ENCODE measurements around the gene CORO2B. TPM values are rescaled to one million over a fixed set of nuclear protein-coding genes. Genes with fewer than 3 reads are reported as not detected.

CORO2B gene
- total RNA-seq, 2 donors from 2014 or later: 0.07 TPM; not detected in 1

DNA sequence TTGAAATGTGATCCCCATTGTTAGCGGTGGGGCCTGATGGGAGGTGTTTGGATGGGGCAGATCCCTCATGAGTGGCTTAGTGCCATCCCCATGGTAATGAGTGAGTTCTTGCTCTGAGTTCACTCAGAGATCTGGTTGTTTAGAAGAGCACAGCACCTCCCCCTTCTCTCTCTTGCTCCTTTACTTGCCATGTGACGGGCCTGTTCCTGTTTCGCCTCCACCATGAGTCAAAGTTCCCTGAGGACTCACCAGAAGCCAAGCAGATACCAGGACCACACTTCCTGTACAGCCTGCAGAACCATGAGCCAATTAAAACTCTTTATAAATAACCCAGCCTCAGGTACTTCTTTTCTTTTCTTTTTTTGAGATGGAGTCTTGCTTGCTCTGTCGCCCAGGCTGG is 195.3 kb downstream of the CORO2B start:
- Mint-ChIP-seq H3K9me3 (peaks cover 0 to 4% of the 10 kb centered on the region in 2 donors), H3K4me3 (no peak overlapping the region), H3K27ac (no peak overlapping the region), H3K4me1 (ENCODE audit: low read depth) (peaks cover 4% of the 10 kb centered on the region), H3K36me3 (ENCODE audit: insufficient read depth in 2 of 2) (peaks cover 0 to 7% of the 10 kb centered on the region in 2 donors), H3K27me3 (ENCODE audit: low read depth) (no peaks in the 10 kb centered on the region)
- no peak for DNase-seq
- ATAC-seq (replicated peaks in 1 of 2): no peak

DNA sequence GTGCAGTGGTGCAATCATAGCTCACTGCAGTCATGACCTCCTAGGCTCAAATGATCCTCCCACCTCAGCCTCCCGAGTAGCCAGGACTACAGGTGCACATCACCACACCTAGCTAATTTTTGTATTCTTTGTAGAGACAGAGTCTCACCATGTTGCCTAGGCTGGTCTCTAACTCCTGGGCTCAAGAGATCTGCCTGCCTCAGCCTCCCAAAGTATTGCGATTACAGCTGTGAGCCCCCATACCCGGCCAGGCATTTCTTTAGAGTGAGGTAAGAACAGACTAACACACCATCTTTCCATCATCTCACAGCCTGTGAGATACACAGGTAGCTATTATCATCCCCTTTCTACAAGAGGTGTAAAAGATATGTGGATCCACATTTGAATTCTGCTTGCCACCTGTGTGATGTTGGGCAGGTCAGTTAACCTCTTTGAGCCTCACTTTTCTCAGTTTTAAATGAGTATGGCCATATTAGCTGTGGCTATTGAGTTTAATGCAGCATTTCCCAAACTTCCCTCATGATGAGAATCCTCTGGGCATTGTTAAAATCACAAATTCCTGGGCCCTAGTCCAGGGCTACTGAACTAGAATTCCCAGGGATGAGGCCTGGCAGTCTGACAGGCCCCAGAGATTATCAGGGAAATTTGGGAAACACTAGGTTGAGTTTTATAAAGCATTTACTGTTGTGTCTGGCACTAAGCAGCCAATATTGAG is 195.9 kb downstream of the CORO2B start:
- ATAC-seq (replicated peaks in 1 of 2): no peak
- H3K4me3 Mint-ChIP-seq: no peak overlapping the region

DNA sequence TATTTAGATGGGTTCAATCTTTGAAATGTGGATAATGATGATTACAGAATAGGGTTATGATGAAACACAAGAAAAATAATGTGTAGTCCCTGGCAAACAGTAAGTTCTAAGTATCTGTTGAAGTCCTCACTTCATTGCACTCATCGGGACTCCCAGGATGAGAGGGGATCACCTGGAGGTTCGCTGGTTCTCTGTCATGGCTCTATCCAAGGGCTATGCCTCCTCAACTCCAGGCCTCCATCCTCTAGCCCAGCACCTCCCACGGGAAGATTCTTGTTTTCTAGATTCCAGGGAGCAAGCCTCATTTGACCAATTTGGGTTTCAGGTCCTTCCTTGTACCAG is 196.4 kb downstream of the CORO2B start:
- no peak overlapping the region for H3K27ac Mint-ChIP-seq
- no peaks in the 10 kb centered on the region for H3K27me3 Mint-ChIP-seq (ENCODE audit: low read depth)

More for the DNA sequence above, 195.9 kb downstream of the CORO2B start:
- peaks cover 0 to 4% of the 10 kb centered on the region in 2 donors for H3K9me3 Mint-ChIP-seq
- H3K4me1 Mint-ChIP-seq (ENCODE audit: low read depth): peaks cover 4% of the 10 kb centered on the region
- peaks cover 0 to 7% of the 10 kb centered on the region in 2 donors for H3K36me3 Mint-ChIP-seq (ENCODE audit: insufficient read depth in 2 of 2)
- no peaks in the 10 kb centered on the region for H3K27me3 Mint-ChIP-seq (ENCODE audit: low read depth)
- no peak for DNase-seq
- no peak overlapping the region for H3K27ac Mint-ChIP-seq

DNA sequence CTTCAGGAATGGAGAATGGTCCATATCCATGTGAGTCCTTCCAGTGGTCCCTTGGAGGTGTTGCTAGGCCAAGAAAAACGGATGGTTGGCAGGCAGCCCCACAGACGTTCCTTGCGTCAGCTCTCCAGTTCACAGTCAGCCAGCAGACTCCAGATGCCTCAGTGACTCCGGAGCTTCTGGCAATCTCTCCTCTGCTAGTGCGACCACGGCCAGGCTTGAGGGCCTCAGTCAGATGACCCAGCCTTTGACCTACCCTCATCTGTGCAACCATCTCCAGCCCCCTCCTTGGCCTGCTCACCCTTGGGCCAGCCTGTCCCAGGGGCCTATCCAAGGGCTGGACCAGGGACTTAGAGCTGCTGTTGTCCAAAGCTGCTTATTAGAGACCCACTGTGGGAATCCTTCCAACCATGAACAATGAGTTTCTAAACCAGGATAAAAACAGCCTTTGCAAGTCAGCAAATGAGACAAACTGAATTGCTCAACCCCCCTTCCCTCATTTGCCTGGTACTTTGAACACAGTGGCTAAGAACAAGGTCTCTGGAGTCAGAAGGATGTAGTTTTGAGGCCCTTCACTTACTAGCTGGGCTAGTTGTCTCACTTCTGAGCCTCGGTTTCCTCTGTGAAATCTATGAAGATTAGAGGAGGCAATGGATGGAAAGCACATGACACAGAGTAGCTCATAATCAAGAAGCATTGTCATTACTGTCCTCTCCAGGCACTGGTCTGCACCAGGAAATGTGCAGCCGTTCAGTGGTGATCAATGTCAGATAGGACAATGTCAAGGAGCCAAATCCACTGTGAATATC is 197.1 kb downstream of the CORO2B start:
- Mint-ChIP-seq H3K36me3 (ENCODE audit: insufficient read depth in 2 of 2) (peaks cover 0 to 7% of the 10 kb centered on the region in 2 donors), H3K27me3 (ENCODE audit: low read depth) (no peaks in the 10 kb centered on the region), H3K9me3 (peaks cover 0 to 4% of the 10 kb centered on the region in 2 donors), H3K4me1 (ENCODE audit: low read depth) (peaks cover 4% of the 10 kb centered on the region), H3K27ac (no peak overlapping the region), H3K4me3 (no peak overlapping the region)
- no peak for DNase-seq
- ATAC-seq (replicated peaks in 1 of 2): no peak

More for the DNA sequence above, 196.4 kb downstream of the CORO2B start:
- ATAC-seq (replicated peaks in 1 of 2) (no peak), DNase-seq (no peak)
- Mint-ChIP-seq H3K36me3 (ENCODE audit: insufficient read depth in 2 of 2) (peaks cover 0 to 7% of the 10 kb centered on the region in 2 donors), H3K4me1 (ENCODE audit: low read depth) (peaks cover 4% of the 10 kb centered on the region), H3K4me3 (no peak overlapping the region), H3K9me3 (peaks cover 0 to 4% of the 10 kb centered on the region in 2 donors)

DNA sequence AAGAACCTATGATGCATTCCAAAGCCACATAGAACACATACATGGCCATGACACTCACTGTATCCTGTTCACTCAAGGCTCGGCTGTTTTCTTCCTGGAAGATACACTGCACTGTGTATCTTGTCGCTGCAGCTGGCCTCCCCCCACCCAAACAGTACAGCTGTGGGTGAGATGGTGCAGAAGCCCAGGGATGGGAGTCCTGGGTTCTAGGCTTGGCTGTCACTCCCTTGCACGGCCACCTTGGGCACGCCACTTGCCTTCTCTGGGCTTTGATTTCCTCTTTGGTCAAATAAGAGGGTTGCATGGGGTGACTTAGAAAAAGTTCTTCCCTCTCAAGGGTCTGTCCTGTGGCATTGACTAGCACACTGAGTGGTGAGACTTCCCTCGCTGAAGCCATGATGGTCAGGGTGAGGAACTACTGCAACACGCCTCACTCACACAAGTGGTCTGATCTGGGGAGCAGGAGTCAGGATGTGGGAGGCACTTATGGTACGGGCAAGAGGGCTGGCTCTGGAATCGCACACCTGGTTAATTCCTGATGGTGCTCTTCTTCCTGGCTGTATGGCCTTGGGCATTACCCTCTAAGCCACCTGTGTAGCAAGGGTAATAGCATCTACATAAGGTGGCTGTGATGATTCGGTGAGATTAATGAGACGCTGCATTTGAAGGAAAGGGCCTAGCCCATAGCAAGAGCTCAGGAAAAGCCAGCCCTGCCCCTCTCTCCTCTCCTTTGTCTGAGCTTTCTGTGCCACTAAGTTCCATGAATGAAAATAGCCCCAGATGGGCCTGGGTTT is 197.9 kb downstream of the CORO2B start:
- Mint-ChIP-seq H3K4me3 (no peak overlapping the region), H3K9me3 (peaks cover 0 to 4% of the 10 kb centered on the region in 2 donors), H3K36me3 (ENCODE audit: insufficient read depth in 2 of 2) (peaks cover 0 to 7% of the 10 kb centered on the region in 2 donors), H3K27me3 (ENCODE audit: low read depth) (no peaks in the 10 kb centered on the region), H3K27ac (no peak overlapping the region), H3K4me1 (ENCODE audit: low read depth) (peaks cover 6% of the 10 kb centered on the region)
- no peak for ATAC-seq (replicated peaks in 1 of 2)
- DNase-seq: no peak

Other genes with a start within 250 kb of the CORO2B start
- 1 to 10 TPM in 1 of 2 donors, under 1 TPM in 1; 0.58 to 1.6 TPM for gene ITGA11, start 146.8 kb upstream of the CORO2B start, total RNA-seq
- 100 to 1,000 TPM; 200 to 204 TPM for gene ANP32A, start 241.9 kb downstream of the CORO2B start, total RNA-seq

Data from activated T-cell treated with anti-CD3 and anti-CD28 coated beads, Interleukin-2, amount 50 U/mL, for 72 hours (primary cell).